WTC11 (cell line): Measurements from ENCODE around the gene SPTY2D1.

Experiments
- CREM ChIP-seq: sonication (generic); formaldehyde crosslinking; IDR thresholded peaks from 2 replicates; pipeline ENCODE4 v1.8.1; 2022; ENCODE audit warnings: mild to moderate bottlenecking, missing genetic modification reagents, moderate library complexity
- ESRRA ChIP-seq: sonication (generic); formaldehyde crosslinking; IDR thresholded peaks from 2 replicates; pipeline ENCODE4 v1.8.1; 2022; ENCODE audit warnings: mild to moderate bottlenecking, missing genetic modification reagents, borderline replicate concordance
- FOXJ3 ChIP-seq: sonication (generic); formaldehyde crosslinking; IDR thresholded peaks from 2 replicates; pipeline ENCODE4 v1.9.0; 2021; ENCODE audit warnings: missing genetic modification reagents, mild to moderate bottlenecking, borderline replicate concordance
- NFYB ChIP-seq: sonication (generic); formaldehyde crosslinking; conservative IDR thresholded peaks from 2 replicates; pipeline ENCODE4 v1.8.0; 2022; ENCODE audit warnings: low read depth, missing genetic modification reagents
- SP1 ChIP-seq: sonication (generic); formaldehyde crosslinking; conservative IDR thresholded peaks from 2 replicates; pipeline ENCODE4 v1.8.1; 2022; ENCODE audit warnings: missing genetic modification reagents
- TEAD4 ChIP-seq: sonication (generic); formaldehyde crosslinking; IDR thresholded peaks from 2 replicates; pipeline ENCODE4 v1.8.0; 2022; ENCODE audit warnings: mild to moderate bottlenecking, missing genetic modification reagents
- TP53 ChIP-seq: sonication (generic); formaldehyde crosslinking; IDR thresholded peaks from 2 replicates; pipeline ENCODE4 v1.8.1; 2023; ENCODE audit warnings: mild to moderate bottlenecking, missing genetic modification reagents
- TF ChIP-seq, protein P1 (sequence below): sonication (generic); formaldehyde crosslinking; conservative IDR thresholded peaks from 2 replicates; pipeline ENCODE4 v1.8.1; 2022; ENCODE audit warnings: mild to moderate bottlenecking, missing genetic modification reagents
- TF ChIP-seq, protein P2 (sequence below): fragments of 200-600 bp; IDR thresholded peaks from 2 replicates; pipeline ENCODE4 v1.8.0; 2022; ENCODE audit warnings: antibody characterized with exemption
- TF ChIP-seq, protein P3 (sequence below): sonication (generic); formaldehyde crosslinking; IDR thresholded peaks from 2 replicates; pipeline ENCODE4 v1.8.1; 2022; ENCODE audit warnings: low read depth, mild to moderate bottlenecking, moderate library complexity, missing genetic modification reagents, borderline replicate concordance
- TF ChIP-seq, protein P4 (sequence below): sonication (generic); formaldehyde crosslinking; IDR thresholded peaks from 2 replicates; pipeline ENCODE4 v1.8.0; 2022; ENCODE audit warnings: mild to moderate bottlenecking, missing genetic modification reagents
- TF ChIP-seq, protein P5 (sequence below): sonication (generic); formaldehyde crosslinking; IDR thresholded peaks from 2 replicates; pipeline ENCODE4 v1.8.1; 2023; ENCODE audit warnings: mild to moderate bottlenecking, missing genetic modification reagents
- TF ChIP-seq, protein P6 (sequence below): fragments of 250-450 bp; sonication (Bioruptor Pico); IDR thresholded peaks from 2 replicates; pipeline ENCODE4 v1.9.0; 2021; ENCODE audit warnings: mild to moderate bottlenecking

DNA sequence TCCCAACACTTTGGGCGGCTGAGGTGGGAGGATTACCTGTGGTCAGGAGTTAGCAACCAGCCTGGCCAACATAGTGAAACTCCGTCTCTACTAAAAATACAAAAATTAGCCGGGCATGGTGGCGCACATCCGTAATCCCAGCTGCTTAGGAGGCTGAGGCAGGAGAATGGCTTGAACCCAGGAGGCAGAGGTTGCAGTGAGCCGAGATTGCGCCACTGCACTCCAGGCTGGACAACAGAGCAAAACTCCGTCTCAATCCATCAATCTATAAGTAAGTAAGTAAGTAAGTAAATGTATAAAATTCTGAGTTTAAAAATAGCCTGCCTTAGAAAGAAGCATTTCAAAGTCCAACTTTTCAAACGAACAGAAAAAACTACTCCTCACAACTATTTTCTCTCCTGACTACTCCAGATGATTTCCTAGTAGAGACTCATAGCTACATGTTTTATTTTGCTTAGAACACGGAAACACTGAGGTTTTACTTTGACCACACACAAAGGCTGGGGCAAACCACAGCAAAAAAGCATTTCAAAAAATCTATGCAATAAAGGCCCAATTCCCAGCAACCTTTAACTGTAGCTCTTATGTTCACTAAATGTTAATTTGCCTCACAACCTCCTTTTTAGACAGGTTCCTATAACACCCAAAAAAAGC is 16.3 kb downstream of the SPTY2D1 start:
- TF ChIP-seq FOXJ3 (no peak), SP1 (CRISPR knock-in tag) (no peak), CREM (no peak), NFYB (CRISPR knock-in tag) (no peak), TEAD4 (CRISPR knock-in tag) (no peak), TP53 (CRISPR knock-in tag) (no peak), ESRRA (CRISPR knock-in tag) (no peak)
- TF ChIP-seq, protein P1, sequence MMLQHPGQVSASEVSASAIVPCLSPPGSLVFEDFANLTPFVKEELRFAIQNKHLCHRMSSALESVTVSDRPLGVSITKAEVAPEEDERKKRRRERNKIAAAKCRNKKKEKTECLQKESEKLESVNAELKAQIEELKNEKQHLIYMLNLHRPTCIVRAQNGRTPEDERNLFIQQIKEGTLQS = no peak
- TF ChIP-seq, protein P2, sequence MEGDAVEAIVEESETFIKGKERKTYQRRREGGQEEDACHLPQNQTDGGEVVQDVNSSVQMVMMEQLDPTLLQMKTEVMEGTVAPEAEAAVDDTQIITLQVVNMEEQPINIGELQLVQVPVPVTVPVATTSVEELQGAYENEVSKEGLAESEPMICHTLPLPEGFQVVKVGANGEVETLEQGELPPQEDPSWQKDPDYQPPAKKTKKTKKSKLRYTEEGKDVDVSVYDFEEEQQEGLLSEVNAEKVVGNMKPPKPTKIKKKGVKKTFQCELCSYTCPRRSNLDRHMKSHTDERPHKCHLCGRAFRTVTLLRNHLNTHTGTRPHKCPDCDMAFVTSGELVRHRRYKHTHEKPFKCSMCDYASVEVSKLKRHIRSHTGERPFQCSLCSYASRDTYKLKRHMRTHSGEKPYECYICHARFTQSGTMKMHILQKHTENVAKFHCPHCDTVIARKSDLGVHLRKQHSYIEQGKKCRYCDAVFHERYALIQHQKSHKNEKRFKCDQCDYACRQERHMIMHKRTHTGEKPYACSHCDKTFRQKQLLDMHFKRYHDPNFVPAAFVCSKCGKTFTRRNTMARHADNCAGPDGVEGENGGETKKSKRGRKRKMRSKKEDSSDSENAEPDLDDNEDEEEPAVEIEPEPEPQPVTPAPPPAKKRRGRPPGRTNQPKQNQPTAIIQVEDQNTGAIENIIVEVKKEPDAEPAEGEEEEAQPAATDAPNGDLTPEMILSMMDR = no peak
- TF ChIP-seq, protein P3, sequence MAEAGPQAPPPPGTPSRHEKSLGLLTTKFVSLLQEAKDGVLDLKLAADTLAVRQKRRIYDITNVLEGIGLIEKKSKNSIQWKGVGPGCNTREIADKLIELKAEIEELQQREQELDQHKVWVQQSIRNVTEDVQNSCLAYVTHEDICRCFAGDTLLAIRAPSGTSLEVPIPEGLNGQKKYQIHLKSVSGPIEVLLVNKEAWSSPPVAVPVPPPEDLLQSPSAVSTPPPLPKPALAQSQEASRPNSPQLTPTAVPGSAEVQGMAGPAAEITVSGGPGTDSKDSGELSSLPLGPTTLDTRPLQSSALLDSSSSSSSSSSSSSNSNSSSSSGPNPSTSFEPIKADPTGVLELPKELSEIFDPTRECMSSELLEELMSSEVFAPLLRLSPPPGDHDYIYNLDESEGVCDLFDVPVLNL (CRISPR knock-in tag) = no peak
- TF ChIP-seq, protein P4, sequence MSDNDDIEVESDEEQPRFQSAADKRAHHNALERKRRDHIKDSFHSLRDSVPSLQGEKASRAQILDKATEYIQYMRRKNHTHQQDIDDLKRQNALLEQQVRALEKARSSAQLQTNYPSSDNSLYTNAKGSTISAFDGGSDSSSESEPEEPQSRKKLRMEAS (CRISPR knock-in tag) = no peak
- TF ChIP-seq, protein P5, sequence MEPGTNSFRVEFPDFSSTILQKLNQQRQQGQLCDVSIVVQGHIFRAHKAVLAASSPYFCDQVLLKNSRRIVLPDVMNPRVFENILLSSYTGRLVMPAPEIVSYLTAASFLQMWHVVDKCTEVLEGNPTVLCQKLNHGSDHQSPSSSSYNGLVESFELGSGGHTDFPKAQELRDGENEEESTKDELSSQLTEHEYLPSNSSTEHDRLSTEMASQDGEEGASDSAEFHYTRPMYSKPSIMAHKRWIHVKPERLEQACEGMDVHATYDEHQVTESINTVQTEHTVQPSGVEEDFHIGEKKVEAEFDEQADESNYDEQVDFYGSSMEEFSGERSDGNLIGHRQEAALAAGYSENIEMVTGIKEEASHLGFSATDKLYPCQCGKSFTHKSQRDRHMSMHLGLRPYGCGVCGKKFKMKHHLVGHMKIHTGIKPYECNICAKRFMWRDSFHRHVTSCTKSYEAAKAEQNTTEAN (CRISPR knock-in tag) = no peak
- TF ChIP-seq, protein P6, sequence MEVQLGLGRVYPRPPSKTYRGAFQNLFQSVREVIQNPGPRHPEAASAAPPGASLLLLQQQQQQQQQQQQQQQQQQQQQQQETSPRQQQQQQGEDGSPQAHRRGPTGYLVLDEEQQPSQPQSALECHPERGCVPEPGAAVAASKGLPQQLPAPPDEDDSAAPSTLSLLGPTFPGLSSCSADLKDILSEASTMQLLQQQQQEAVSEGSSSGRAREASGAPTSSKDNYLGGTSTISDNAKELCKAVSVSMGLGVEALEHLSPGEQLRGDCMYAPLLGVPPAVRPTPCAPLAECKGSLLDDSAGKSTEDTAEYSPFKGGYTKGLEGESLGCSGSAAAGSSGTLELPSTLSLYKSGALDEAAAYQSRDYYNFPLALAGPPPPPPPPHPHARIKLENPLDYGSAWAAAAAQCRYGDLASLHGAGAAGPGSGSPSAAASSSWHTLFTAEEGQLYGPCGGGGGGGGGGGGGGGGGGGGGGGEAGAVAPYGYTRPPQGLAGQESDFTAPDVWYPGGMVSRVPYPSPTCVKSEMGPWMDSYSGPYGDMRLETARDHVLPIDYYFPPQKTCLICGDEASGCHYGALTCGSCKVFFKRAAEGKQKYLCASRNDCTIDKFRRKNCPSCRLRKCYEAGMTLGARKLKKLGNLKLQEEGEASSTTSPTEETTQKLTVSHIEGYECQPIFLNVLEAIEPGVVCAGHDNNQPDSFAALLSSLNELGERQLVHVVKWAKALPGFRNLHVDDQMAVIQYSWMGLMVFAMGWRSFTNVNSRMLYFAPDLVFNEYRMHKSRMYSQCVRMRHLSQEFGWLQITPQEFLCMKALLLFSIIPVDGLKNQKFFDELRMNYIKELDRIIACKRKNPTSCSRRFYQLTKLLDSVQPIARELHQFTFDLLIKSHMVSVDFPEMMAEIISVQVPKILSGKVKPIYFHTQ (CRISPR knock-in tag) = no peak
